HG03139 (cell line): ENCODE data around the gene COPG2.
"Not testable (repeated sequence)": the region's sequence is repeated elsewhere in the genome, so short reads cannot be mapped to it uniquely, and the experiment has no call there.

Experiments
- ATAC-seq: cut with Tn5 transposase; IDR thresholded peaks from one replicate; pipeline ENCODE4 v1.9.1; 2021; ENCODE audit not compliant: unreplicated experiment

COPG2 gene

GRCh38 chr7:130654850-130655249 lies 13.7 kb downstream of the COPG2 start:
- no peak for ATAC-seq

GRCh38 chr7:130650611-130651120 lies 17.9 kb downstream of the COPG2 start:
- no peak for ATAC-seq

- no peak for ATAC-seq
These were observed 19.4 kb downstream of the COPG2 start for GRCh38 chr7:130649004-130649790.

- no peak for ATAC-seq
These were observed 20.0 kb downstream of the COPG2 start for GRCh38 chr7:130648580-130648979.

GRCh38 chr7:130642383-130642782 lies 26.2 kb downstream of the COPG2 start:
- no peak for ATAC-seq

- ATAC-seq: no peak
These were observed 27.1 kb downstream of the COPG2 start for GRCh38 chr7:130641497-130641896.

- ATAC-seq: no peak
These were observed 27.5 kb downstream of the COPG2 start for GRCh38 chr7:130641040-130641439.

- ATAC-seq: no peak
These were observed 29.2 kb downstream of the COPG2 start for GRCh38 chr7:130639388-130639787.

GRCh38 chr7:130632111-130632510 lies 36.4 kb downstream of the COPG2 start:
- no peak for ATAC-seq

- ATAC-seq: no peak
These were observed 39.6 kb downstream of the COPG2 start for GRCh38 chr7:130628901-130629300.

- no peak for ATAC-seq
These were observed 40.8 kb downstream of the COPG2 start for GRCh38 chr7:130627775-130628174.

GRCh38 chr7:130622866-130623265 lies 45.7 kb downstream of the COPG2 start:
- ATAC-seq: no peak

GRCh38 chr7:130615583-130615982 lies 53.0 kb downstream of the COPG2 start:
- ATAC-seq: no peak

- no peak for ATAC-seq
These were observed 54.1 kb downstream of the COPG2 start for GRCh38 chr7:130614449-130614848.

- no peak for ATAC-seq
These were observed 57.3 kb downstream of the COPG2 start for GRCh38 chr7:130611218-130611617.

- ATAC-seq: not testable (repeated sequence)
These were observed 61.5 kb downstream of the COPG2 start for GRCh38 chr7:130607066-130607465.

GRCh38 chr7:130606161-130606560 lies 62.4 kb downstream of the COPG2 start:
- ATAC-seq: no peak

- ATAC-seq: no peak
These were observed 70.5 kb downstream of the COPG2 start for GRCh38 chr7:130598056-130598455.

GRCh38 chr7:130595986-130596385 lies 72.6 kb downstream of the COPG2 start:
- ATAC-seq: no peak

GRCh38 chr7:130593033-130593432 lies 75.5 kb downstream of the COPG2 start:
- no peak for ATAC-seq

- ATAC-seq: not testable (repeated sequence)
These were observed 77.1 kb downstream of the COPG2 start for GRCh38 chr7:130591464-130591863.

- ATAC-seq: not testable (repeated sequence)
These were observed 82.6 kb downstream of the COPG2 start for GRCh38 chr7:130585932-130586331.

- not testable (repeated sequence) for ATAC-seq
These were observed 93.4 kb downstream of the COPG2 start for GRCh38 chr7:130575110-130575509.
